KMS-11 (cell line): Measurements from ENCODE around the gene TINAGL1.

Experiments
- H2AFZ ChIP-seq: fragments of 200-600 bp; sonication (generic); 2 replicates; pipeline ENCODE4 v1.6.1; 2016; ENCODE audit warnings: antibody characterized with exemption, mixed run types, low read depth
- H3K27ac ChIP-seq: fragments of 200-600 bp; sonication (generic); 2 replicates; pipeline ENCODE4 v1.6.1; 2016; ENCODE audit warnings: mild to moderate bottlenecking, mixed run types
- H3K27me3 ChIP-seq: fragments of 200-600 bp; sonication (generic); 2 replicates; pipeline ENCODE4 v1.6.1; 2017; ENCODE audit warnings: mild to moderate bottlenecking, low read depth, mixed run types, moderate library complexity; ENCODE audit not compliant: insufficient read depth
- H3K36me3 ChIP-seq: fragments of 200-600 bp; sonication (generic); 2 replicates; pipeline ENCODE4 v1.6.1; 2017; ENCODE audit warnings: mild to moderate bottlenecking, mixed run types; ENCODE audit not compliant: insufficient read depth
- H3K4me1 ChIP-seq: fragments of 200-600 bp; sonication (generic); 2 replicates; pipeline ENCODE4 v1.6.1; 2016; ENCODE audit warnings: mild to moderate bottlenecking, low read depth, mixed run types; ENCODE audit not compliant: poor library complexity, severe bottlenecking
- H3K4me2 ChIP-seq: fragments of 200-600 bp; sonication (generic); 2 replicates; pipeline ENCODE4 v1.7.0; 2016; ENCODE audit warnings: mild to moderate bottlenecking, mixed run types
- H3K4me3 ChIP-seq: fragments of 200-600 bp; sonication (generic); IDR thresholded peaks from 2 replicates; pipeline ENCODE4 v1.6.1; 2017; ENCODE audit warnings: low read depth, low read length, mixed read lengths; ENCODE audit not compliant: insufficient read depth
- H3K79me2 ChIP-seq: fragments of 200-600 bp; sonication (generic); 2 replicates; pipeline ENCODE4 v1.6.1; 2016; ENCODE audit warnings: low read depth, mixed run types; ENCODE audit not compliant: insufficient read depth
- H3K9ac ChIP-seq: fragments of 200-600 bp; sonication (generic); 2 replicates; pipeline ENCODE4 v1.6.1; 2016; ENCODE audit warnings: mild to moderate bottlenecking, mixed run types
- H4K20me1 ChIP-seq: fragments of 200-600 bp; sonication (generic); 2 replicates; pipeline ENCODE4 v1.6.1; 2016; ENCODE audit warnings: mild to moderate bottlenecking, mixed run types; ENCODE audit not compliant: insufficient read depth
- CTCF ChIP-seq: fragments of 200-600 bp; sonication (generic); conservative IDR thresholded peaks from 2 replicates; pipeline ENCODE4 v1.6.1; 2017; ENCODE audit warnings: low read depth, mild to moderate bottlenecking, antibody characterized with exemption, low read length, moderate library complexity, mixed read lengths

The TINAGL1 gene

GRCh38 chr1:31595836-31596736, 19.8 kb downstream of the TINAGL1 start:
- H3K9ac ChIP-seq, result no peak overlapping the region
- H2AFZ ChIP-seq, result no peak overlapping the region
- no peak overlapping the region for H3K27ac ChIP-seq
- no peak overlapping the region for H3K4me3 ChIP-seq
- no peak for TF ChIP-seq CTCF
- H3K79me2 ChIP-seq, result no peaks in the 10 kb centered on the region
- no peaks in the 10 kb centered on the region for H3K4me1 ChIP-seq
- no peaks in the 10 kb centered on the region for H4K20me1 ChIP-seq
- H3K27me3 ChIP-seq, result no peaks in the 10 kb centered on the region
- H3K4me2 ChIP-seq, result no peak overlapping the region
- H3K36me3 ChIP-seq, result no peaks in the 10 kb centered on the region

- H3K4me2 ChIP-seq, result no peak overlapping the region
- no peak for TF ChIP-seq CTCF
- H3K4me3 ChIP-seq, result no peak overlapping the region
- H3K9ac ChIP-seq, result no peak overlapping the region
- no peaks in the 10 kb centered on the region for H3K27me3 ChIP-seq
- no peaks in the 10 kb centered on the region for H3K36me3 ChIP-seq
- no peaks in the 10 kb centered on the region for H4K20me1 ChIP-seq
- no peaks in the 10 kb centered on the region for H3K4me1 ChIP-seq
- no peak overlapping the region for H3K27ac ChIP-seq
- no peak overlapping the region for H2AFZ ChIP-seq
- H3K79me2 ChIP-seq, result no peaks in the 10 kb centered on the region
Observed at GRCh38 chr1:31596737-31597097, 20.4 kb downstream of the TINAGL1 start.

GRCh38 chr1:31598980-31599379, 22.7 kb downstream of the TINAGL1 start:
- no peaks in the 10 kb centered on the region for H3K36me3 ChIP-seq
- no peak overlapping the region for H3K4me3 ChIP-seq
- H4K20me1 ChIP-seq, result no peaks in the 10 kb centered on the region
- H3K27me3 ChIP-seq, result no peaks in the 10 kb centered on the region
- TF ChIP-seq CTCF, result no peak
- no peak overlapping the region for H3K4me2 ChIP-seq
- no peak overlapping the region for H2AFZ ChIP-seq
- no peaks in the 10 kb centered on the region for H3K4me1 ChIP-seq
- H3K27ac ChIP-seq, result no peak overlapping the region
- H3K79me2 ChIP-seq, result no peaks in the 10 kb centered on the region
- H3K9ac ChIP-seq, result no peak overlapping the region

GRCh38 chr1:31600641-31601040, 24.3 kb downstream of the TINAGL1 start:
- H3K4me3 ChIP-seq, result no peak overlapping the region
- TF ChIP-seq CTCF, result no peak
- no peaks in the 10 kb centered on the region for H4K20me1 ChIP-seq
- no peak overlapping the region for H3K27ac ChIP-seq
- no peak overlapping the region for H3K9ac ChIP-seq
- no peaks in the 10 kb centered on the region for H3K27me3 ChIP-seq
- H3K79me2 ChIP-seq, result no peaks in the 10 kb centered on the region
- peaks cover 7% of the 10 kb centered on the region for H3K4me1 ChIP-seq
- no peak overlapping the region for H2AFZ ChIP-seq
- no peaks in the 10 kb centered on the region for H3K36me3 ChIP-seq
- H3K4me2 ChIP-seq, result no peak overlapping the region
